GM23248 (cell line): ENCODE results near the gene PRRT4. TPM values are rescaled to one million over a fixed set of nuclear protein-coding genes. Genes with fewer than 3 reads are reported as not detected.

ENCODE experiments used
- DNase-seq: peaks from one replicate; pipeline ENCODE4 v3.0.0-alpha.2; 2015
- H2AFZ ChIP-seq: fragments of 200-600 bp; sonication (generic); 2 replicates; pipeline ENCODE4 v1.6.1; 2016; ENCODE audit warnings: antibody characterized with exemption
- H3F3A ChIP-seq: fragments of 200-600 bp; sonication (generic); 2 replicates; pipeline ENCODE4 v1.6.1; 2016; ENCODE audit warnings: mild to moderate bottlenecking, antibody characterized with exemption, mixed run types; ENCODE audit not compliant: insufficient read depth
- H3K27ac ChIP-seq: fragments of 200-600 bp; sonication (generic); 2 replicates; pipeline ENCODE4 v1.5.1; 2016; ENCODE audit warnings: mild to moderate bottlenecking
- H3K27me3 ChIP-seq: fragments of 200-600 bp; sonication (generic); replicated peaks from 2 replicates; pipeline ENCODE4 v1.6.1; 2016; ENCODE audit warnings: mild to moderate bottlenecking; ENCODE audit not compliant: insufficient read depth
- H3K36me3 ChIP-seq: fragments of 200-600 bp; sonication (generic); 2 replicates; pipeline ENCODE4 v1.6.1; 2016; ENCODE audit warnings: low read depth, mild to moderate bottlenecking
- H3K4me1 ChIP-seq: fragments of 200-600 bp; sonication (generic); 2 replicates; pipeline ENCODE4 v1.6.1; 2016; ENCODE audit warnings: mild to moderate bottlenecking; ENCODE audit not compliant: insufficient read depth
- H3K4me2 ChIP-seq: fragments of 200-600 bp; sonication (generic); one replicate; pipeline ENCODE4 v1.6.1; 2016; ENCODE audit warnings: mild to moderate bottlenecking; ENCODE audit not compliant: unreplicated experiment
- H3K4me3 ChIP-seq: fragments of 200-600 bp; sonication (generic); 2 replicates; pipeline ENCODE4 v1.5.1; 2016; ENCODE audit warnings: mild to moderate bottlenecking
- H3K79me2 ChIP-seq: fragments of 200-600 bp; sonication (generic); 2 replicates; pipeline ENCODE4 v1.6.1; 2016; ENCODE audit warnings: mild to moderate bottlenecking; ENCODE audit not compliant: insufficient read depth
- H3K9ac ChIP-seq: fragments of 200-600 bp; sonication (generic); 2 replicates; pipeline ENCODE4 v1.6.1; 2016; ENCODE audit warnings: mild to moderate bottlenecking
- H3K9me2 ChIP-seq: fragments of 200-600 bp; sonication (generic); 2 replicates; pipeline ENCODE4 v1.6.1; 2016; ENCODE audit warnings: mixed run types, mild to moderate bottlenecking, moderate library complexity; ENCODE audit not compliant: insufficient read depth
- H3K9me3 ChIP-seq: fragments of 200-600 bp; sonication (generic); one replicate; pipeline ENCODE4 v1.6.1; 2017; ENCODE audit warnings: low read depth
- H4K20me1 ChIP-seq: fragments of 200-600 bp; sonication (generic); 2 replicates; pipeline ENCODE4 v1.6.0; 2016; ENCODE audit not compliant: insufficient read depth
- EZH2 ChIP-seq: fragments of 200-600 bp; sonication (generic); IDR thresholded peaks from 2 replicates; pipeline ENCODE4 v1.6.1; 2018; ENCODE audit warnings: antibody characterized with exemption, mild to moderate bottlenecking; ENCODE audit not compliant: insufficient read depth, poor library complexity, severe bottlenecking
- EZH2phosphoT487 ChIP-seq: fragments of 200-600 bp; sonication (generic); IDR thresholded peaks from 2 replicates; pipeline ENCODE4 v1.6.1; 2018; ENCODE audit warnings: antibody characterized with exemption, moderate library complexity, mild to moderate bottlenecking, low read depth; ENCODE audit not compliant: insufficient read depth
- WGBS, 2 experiments: methylation state at CpG; one replicate each; pipeline ENCODE4 v1.1.6; 2015 to 2017; ENCODE audit warnings: low lambda C conversion rate in 2 of 2, low coverage in 1 of 2; ENCODE audit errors: missing lambda C conversion rate in 2 of 2; 5-methylcytosine and 5-hydroxymethylcytosine counted together
- in situ Hi-C: fragments of 300-500 bp; cut with MboI; formaldehyde crosslinking; loops from 2 replicates; pipeline ENCODE4 v1.15.0; 2020
- polyA plus RNA-seq: library from polyadenylated mRNA; unstranded; fragments of >200 nt; fragmentation: Nextera tagmentation; extraction: Ambion mirVana; gene quantifications from 2 replicates; pipeline ENCODE4 v1.2.1, GENCODE V29; 2016
- total RNA-seq: library from RNA; depleted of rRNA; stranded (reverse); fragments of >200 nt; shearing (Covaris generic); gene quantifications from 2 replicates; pipeline ENCODE4 v1.2.3, GENCODE V29; 2014

The PRRT4 gene
- total and polyA plus RNA-seq, 2 experiments from 2014 or later: not detected

DNA sequence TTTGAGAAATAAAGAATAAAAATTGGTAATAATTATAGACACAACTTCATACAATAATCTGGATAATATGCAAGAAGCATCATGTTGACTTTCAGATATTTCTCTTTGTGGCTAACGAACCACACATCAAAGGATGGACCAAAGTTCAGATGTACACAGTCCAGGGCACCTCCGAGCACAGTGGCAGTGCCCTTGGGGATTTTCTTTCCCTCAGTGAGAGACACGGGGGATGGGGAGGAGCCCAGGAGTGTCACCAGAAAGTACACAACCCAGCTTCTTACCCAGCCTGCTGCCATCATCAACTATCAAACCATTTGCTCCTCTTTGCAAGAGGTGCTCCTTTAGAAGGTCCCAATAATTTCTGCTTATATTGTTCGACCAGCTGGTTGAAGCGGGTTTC lies 51.0 kb downstream of the PRRT4 start:
- Histone ChIP-seq H3K9me2 (no peaks in the 10 kb centered on the region), H3K27me3 (no peaks in the 10 kb centered on the region), H3K4me2 (no peak overlapping the region), H2AFZ (no peak overlapping the region), H3K4me1 (no peaks in the 10 kb centered on the region), H4K20me1 (no peaks in the 10 kb centered on the region), H3K9ac (no peak overlapping the region), H3K79me2 (no peaks in the 10 kb centered on the region), H3K4me3 (no peak overlapping the region), H3F3A (no peaks in the 10 kb centered on the region), H3K36me3 (peaks cover 39% of the 10 kb centered on the region), H3K9me3 (no peaks in the 10 kb centered on the region), H3K27ac (no peak overlapping the region)
- WGBS, 2 experiments: 83 to 90% methylated on average over 5 of the region's 5 CpGs
- TF ChIP-seq EZH2 (no peak), EZH2phosphoT487 (no peak)
- in situ Hi-C loops: no loop called here
- DNase-seq: no peak

DNA sequence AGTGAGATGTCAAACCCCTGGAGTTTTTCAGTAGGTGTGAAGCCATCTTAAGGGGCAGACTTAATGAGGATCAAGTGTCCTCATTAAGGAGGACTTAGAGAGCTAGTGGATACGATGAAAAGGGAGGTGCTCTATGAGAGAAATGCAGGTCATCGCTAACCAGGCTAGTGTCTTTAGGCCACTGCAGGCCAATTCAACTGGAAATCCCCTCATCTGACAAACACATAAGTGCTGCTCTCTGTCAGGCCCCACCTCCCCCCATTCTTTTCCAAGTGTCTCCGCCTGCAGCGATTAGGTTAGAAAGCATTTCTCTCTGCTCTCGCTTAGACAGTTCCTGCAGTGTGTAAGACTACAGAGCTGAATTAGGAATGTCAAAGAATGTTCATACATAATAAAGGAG lies 51.5 kb downstream of the PRRT4 start:
- peaks cover 34% of the 10 kb centered on the region for H3K36me3 ChIP-seq

DNA sequence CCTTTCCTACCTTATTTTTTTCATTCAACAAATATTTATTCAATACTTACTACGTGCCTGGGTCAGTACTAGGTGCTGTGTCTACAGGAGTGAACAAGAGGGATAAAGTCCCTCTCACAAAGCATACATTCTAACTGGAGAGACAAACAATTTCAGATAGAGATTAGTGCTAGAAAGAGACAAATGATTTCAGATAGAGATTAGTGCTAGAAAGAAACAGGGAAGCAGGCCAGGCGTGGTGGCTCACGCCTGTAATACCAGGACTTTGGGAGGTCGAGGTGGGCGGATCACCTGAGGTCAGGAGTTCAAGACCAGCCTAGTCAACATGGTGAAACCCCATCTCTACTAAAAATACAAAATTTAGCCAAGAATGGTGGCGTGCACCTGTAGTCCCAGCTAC lies 52.4 kb downstream of the PRRT4 start:
- H3K27ac ChIP-seq: no peak overlapping the region
- no peaks in the 10 kb centered on the region for H3K9me2 ChIP-seq
- H3K36me3 ChIP-seq: peaks cover 32% of the 10 kb centered on the region
- no peaks in the 10 kb centered on the region for H3F3A ChIP-seq
- no peak for DNase-seq
- no peaks in the 10 kb centered on the region for H3K9me3 ChIP-seq
- H2AFZ ChIP-seq: no peak overlapping the region
- no peak overlapping the region for H3K4me2 ChIP-seq
- H3K27me3 ChIP-seq: no peaks in the 10 kb centered on the region
- TF ChIP-seq EZH2phosphoT487: no peak
- TF ChIP-seq EZH2: no peak
- no peaks in the 10 kb centered on the region for H4K20me1 ChIP-seq
- H3K9ac ChIP-seq: no peak overlapping the region
- WGBS, 2 experiments: 94 to 100% methylated on average over 6 of the region's 6 CpGs
- H3K4me3 ChIP-seq: no peak overlapping the region
- no peaks in the 10 kb centered on the region for H3K79me2 ChIP-seq
- in situ Hi-C loops: no loop called here
- H3K4me1 ChIP-seq: no peaks in the 10 kb centered on the region

More for the DNA sequence above, 51.5 kb downstream of the PRRT4 start:
- H2AFZ ChIP-seq: no peak overlapping the region
- H3K4me1 ChIP-seq: no peaks in the 10 kb centered on the region
- H3K4me3 ChIP-seq: no peak overlapping the region
- WGBS, 2 experiments: 96 to 97% methylated on average over 5 of the region's 5 CpGs
- in situ Hi-C loops: no loop called here
- no peaks in the 10 kb centered on the region for H3K27me3 ChIP-seq
- H3K79me2 ChIP-seq: no peaks in the 10 kb centered on the region
- TF ChIP-seq EZH2 (no peak), EZH2phosphoT487 (no peak)
- no peak overlapping the region for H3K4me2 ChIP-seq
- H3K9me2 ChIP-seq: no peaks in the 10 kb centered on the region
- no peak overlapping the region for H3K27ac ChIP-seq
- H3F3A ChIP-seq: no peaks in the 10 kb centered on the region
- no peak for DNase-seq
- H4K20me1 ChIP-seq: no peaks in the 10 kb centered on the region
- H3K9ac ChIP-seq: no peak overlapping the region
- H3K9me3 ChIP-seq: no peaks in the 10 kb centered on the region

DNA sequence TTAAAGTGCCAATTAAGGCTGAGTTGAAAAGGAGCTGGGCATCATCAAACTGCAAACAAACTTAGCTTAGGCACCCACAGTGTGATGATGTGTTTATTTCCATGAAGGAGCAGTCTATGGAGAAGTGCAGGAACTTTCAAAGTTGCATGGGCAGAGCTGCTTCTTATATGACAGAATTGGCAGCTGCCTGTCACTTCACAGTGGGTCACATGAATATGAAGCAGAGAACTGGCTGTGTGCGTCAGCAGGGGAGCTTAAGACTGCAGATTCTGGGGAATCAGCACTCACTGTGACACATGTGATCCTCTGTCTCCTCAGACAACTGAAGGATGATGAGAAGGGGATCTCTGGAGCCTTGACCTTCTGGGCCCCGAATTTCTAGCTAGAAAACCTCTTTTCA lies 54.4 kb downstream of the PRRT4 start:
- no peaks in the 10 kb centered on the region for H3F3A ChIP-seq
- H3K9ac ChIP-seq: no peak overlapping the region
- H3K4me1 ChIP-seq: no peaks in the 10 kb centered on the region
- no peaks in the 10 kb centered on the region for H3K9me2 ChIP-seq
- no peaks in the 10 kb centered on the region for H3K9me3 ChIP-seq
- no peak for TF ChIP-seq EZH2phosphoT487
- no peak for TF ChIP-seq EZH2
- no peak for DNase-seq
- peaks cover 22% of the 10 kb centered on the region for H3K36me3 ChIP-seq
- no peak overlapping the region for H3K4me2 ChIP-seq
- no peak overlapping the region for H3K4me3 ChIP-seq
- 91 to 94% methylated on average over 2 of the region's 2 CpGs for WGBS, 2 experiments
- H2AFZ ChIP-seq: no peak overlapping the region
- H3K27me3 ChIP-seq: no peaks in the 10 kb centered on the region
- H3K79me2 ChIP-seq: no peaks in the 10 kb centered on the region
- H4K20me1 ChIP-seq: no peaks in the 10 kb centered on the region
- in situ Hi-C loops: no loop called here
- no peak overlapping the region for H3K27ac ChIP-seq

DNA sequence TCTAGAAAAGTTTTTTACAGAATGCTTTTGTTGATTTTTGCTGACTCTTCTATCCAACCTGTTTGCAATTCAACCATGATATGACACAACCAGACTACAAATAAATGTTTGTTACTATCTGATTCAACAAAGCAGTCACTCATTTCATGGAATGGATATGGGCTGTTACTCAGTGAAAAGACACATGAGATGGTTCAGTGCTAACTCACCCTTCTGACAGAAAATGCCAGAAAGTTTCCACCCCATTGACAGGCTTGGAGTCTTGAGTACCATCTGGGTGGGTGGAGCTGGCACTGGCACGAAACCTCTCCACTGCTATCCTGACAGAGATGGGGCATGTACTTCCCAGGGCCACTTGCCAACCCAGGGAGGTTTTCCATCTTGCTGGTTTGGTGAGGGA lies 57.3 kb downstream of the PRRT4 start:
- H3K27ac ChIP-seq: no peak overlapping the region
- no peak for TF ChIP-seq EZH2
- TF ChIP-seq EZH2phosphoT487: no peak
- 0 out of 2 replicates have a peak, but pooled peaks cover 6% of the 10 kb centered on the region for H3K36me3 ChIP-seq
- H3K27me3 ChIP-seq: no peaks in the 10 kb centered on the region
- H3K79me2 ChIP-seq: no peaks in the 10 kb centered on the region
- H3K9me3 ChIP-seq: no peaks in the 10 kb centered on the region
- no peaks in the 10 kb centered on the region for H3K9me2 ChIP-seq
- no peak for DNase-seq
- no peaks in the 10 kb centered on the region for H3K4me1 ChIP-seq
- in situ Hi-C loops: no loop called here
- no peak overlapping the region for H3K9ac ChIP-seq
- H2AFZ ChIP-seq: no peak overlapping the region
- no peak overlapping the region for H3K4me3 ChIP-seq
- no peaks in the 10 kb centered on the region for H3F3A ChIP-seq
- H4K20me1 ChIP-seq: no peaks in the 10 kb centered on the region
- no peak overlapping the region for H3K4me2 ChIP-seq
- 100% methylated on average over 1 of the region's 1 CpG for WGBS, 2 experiments
